Breast epithelium (tissue), 4 donors: Measurements from ENCODE around the gene RMND5B. TPM values are rescaled to one million over a fixed set of nuclear protein-coding genes. Genes with fewer than 3 reads are reported as not detected.
A peak's percentile ranks its signal among the peaks of the same experiment; 100 is the strongest.

Experiments used
- DNase-seq, 2 donors: peaks; one replicate each; pipeline ENCODE4 v3.0.0-alpha.2; 2019; ENCODE audit warnings: low spot score in 2 of 2
- H3K27ac ChIP-seq, 2 donors: fragments of 200-600 bp; sonication (generic) in 1 of 2; one replicate each; pipeline ENCODE4 v1.5.1; 2016 to 2019; ENCODE audit warnings: mild to moderate bottlenecking in 1 of 2
- H3K27me3 ChIP-seq, 2 donors: fragments of 200-600 bp; sonication (generic) in 1 of 2; one replicate each; pipeline versions ENCODE4 v1.5.1 to v1.6.0; 2017 to 2019; ENCODE audit warnings: control low read depth in 1 of 2, mild to moderate bottlenecking in 1 of 2
- H3K36me3 ChIP-seq: fragments of 200-600 bp; one replicate; pipeline ENCODE4 v1.5.1; 2019
- H3K4me1 ChIP-seq, 2 donors: fragments of 200-600 bp; sonication (generic); one replicate each; pipeline ENCODE4 v1.5.1; 2016 to 2019; ENCODE audit warnings: control low read depth in 1 of 2
- H3K4me3 ChIP-seq, 3 donors: fragments of 200-600 bp; sonication (generic); 1 replicate in 2 of 3; 2 replicates in 1 of 3; pipeline ENCODE4 v1.5.1; 2016 to 2019; ENCODE audit warnings: mild to moderate bottlenecking in 3 of 3, moderate library complexity in 2 of 3
- H3K9me3 ChIP-seq, 2 donors: fragments of 200-600 bp; sonication (generic) in 1 of 2; one replicate each; pipeline ENCODE4 v1.5.1; 2016 to 2019; ENCODE audit warnings: control low read depth in 1 of 2
- POLR2A ChIP-seq: fragments of 450-650 bp; IDR thresholded peaks from one replicate; pipeline ENCODE4 v1.6.1; 2016; ENCODE audit warnings: antibody characterized with exemption, mild to moderate bottlenecking, moderate library complexity
- POLR2AphosphoS5 ChIP-seq, 3 donors: sonication (generic); formaldehyde crosslinking; IDR thresholded peaks; one replicate each; pipeline ENCODE4 v1.6.1; 2017; ENCODE audit warnings: antibody characterized with exemption in 3 of 3
- intact Hi-C: fragments of 100-400 bp; cut with DNase I; formaldehyde crosslinking; loops from one replicate; pipeline ENCODE4 v1.15.1; 2023; ENCODE audit warnings: low total_unique reads
- total RNA-seq, 3 donors: library from RNA; depleted of rRNA; stranded (reverse); fragments of >200 nt; gene quantifications; one replicate each; pipeline ENCODE4 v1.1.0, GENCODE V29; 2016
- TF ChIP-seq, protein P1 (sequence below), 3 donors: fragments of 450-650 bp; IDR thresholded peaks; one replicate each; pipeline ENCODE4 v1.5.1; 2016 to 2017; ENCODE audit warnings: antibody characterized with exemption in 3 of 3, mild to moderate bottlenecking in 3 of 3, moderate library complexity in 3 of 3

The RMND5B gene
- total RNA-seq, 3 donors from 2014 or later: 34.4 to 40.4 (median 36.3) TPM

GRCh38 chr5:178122346-178122745, 8.5 kb upstream of the RMND5B start:
- Histone ChIP-seq H3K36me3 (no peaks in the 10 kb centered on the region), H3K27me3 (no peaks in the 10 kb centered on the region), H3K4me1 (peaks cover 14 to 38% of the 10 kb centered on the region in 2 donors), H3K27ac (peak overlapping the region; percentile 92 to 94), H3K4me3 (no peak overlapping the region), H3K9me3 (no peaks in the 10 kb centered on the region)
- TF ChIP-seq, protein P1, sequence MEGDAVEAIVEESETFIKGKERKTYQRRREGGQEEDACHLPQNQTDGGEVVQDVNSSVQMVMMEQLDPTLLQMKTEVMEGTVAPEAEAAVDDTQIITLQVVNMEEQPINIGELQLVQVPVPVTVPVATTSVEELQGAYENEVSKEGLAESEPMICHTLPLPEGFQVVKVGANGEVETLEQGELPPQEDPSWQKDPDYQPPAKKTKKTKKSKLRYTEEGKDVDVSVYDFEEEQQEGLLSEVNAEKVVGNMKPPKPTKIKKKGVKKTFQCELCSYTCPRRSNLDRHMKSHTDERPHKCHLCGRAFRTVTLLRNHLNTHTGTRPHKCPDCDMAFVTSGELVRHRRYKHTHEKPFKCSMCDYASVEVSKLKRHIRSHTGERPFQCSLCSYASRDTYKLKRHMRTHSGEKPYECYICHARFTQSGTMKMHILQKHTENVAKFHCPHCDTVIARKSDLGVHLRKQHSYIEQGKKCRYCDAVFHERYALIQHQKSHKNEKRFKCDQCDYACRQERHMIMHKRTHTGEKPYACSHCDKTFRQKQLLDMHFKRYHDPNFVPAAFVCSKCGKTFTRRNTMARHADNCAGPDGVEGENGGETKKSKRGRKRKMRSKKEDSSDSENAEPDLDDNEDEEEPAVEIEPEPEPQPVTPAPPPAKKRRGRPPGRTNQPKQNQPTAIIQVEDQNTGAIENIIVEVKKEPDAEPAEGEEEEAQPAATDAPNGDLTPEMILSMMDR (IDR thresholded peaks at IDR 0.05): no peak
- TF ChIP-seq POLR2A: no peak
- TF ChIP-seq POLR2AphosphoS5 (IDR thresholded peaks at IDR 0.05): no peak
- intact Hi-C loops: no loop called here
- DNase-seq: no peak

GRCh38 chr5:178123094-178123965, 7.5 kb upstream of the RMND5B start:
- TF ChIP-seq, protein P1 (IDR thresholded peaks at IDR 0.05): no peak
- no peak for TF ChIP-seq POLR2A
- TF ChIP-seq POLR2AphosphoS5 (IDR thresholded peaks at IDR 0.05): no peak
- intact Hi-C loops: no loop called here
- Histone ChIP-seq H3K27me3 (no peaks in the 10 kb centered on the region), H3K4me1 (peaks cover 15 to 38% of the 10 kb centered on the region in 2 donors), H3K36me3 (no peaks in the 10 kb centered on the region), H3K9me3 (no peaks in the 10 kb centered on the region), H3K4me3 (peak overlapping the region in 1 of 3 donors; percentile 35), H3K27ac (peak overlapping the region; percentile 92 to 94)
- peak; percentile 61 to 76 for DNase-seq

DNA sequence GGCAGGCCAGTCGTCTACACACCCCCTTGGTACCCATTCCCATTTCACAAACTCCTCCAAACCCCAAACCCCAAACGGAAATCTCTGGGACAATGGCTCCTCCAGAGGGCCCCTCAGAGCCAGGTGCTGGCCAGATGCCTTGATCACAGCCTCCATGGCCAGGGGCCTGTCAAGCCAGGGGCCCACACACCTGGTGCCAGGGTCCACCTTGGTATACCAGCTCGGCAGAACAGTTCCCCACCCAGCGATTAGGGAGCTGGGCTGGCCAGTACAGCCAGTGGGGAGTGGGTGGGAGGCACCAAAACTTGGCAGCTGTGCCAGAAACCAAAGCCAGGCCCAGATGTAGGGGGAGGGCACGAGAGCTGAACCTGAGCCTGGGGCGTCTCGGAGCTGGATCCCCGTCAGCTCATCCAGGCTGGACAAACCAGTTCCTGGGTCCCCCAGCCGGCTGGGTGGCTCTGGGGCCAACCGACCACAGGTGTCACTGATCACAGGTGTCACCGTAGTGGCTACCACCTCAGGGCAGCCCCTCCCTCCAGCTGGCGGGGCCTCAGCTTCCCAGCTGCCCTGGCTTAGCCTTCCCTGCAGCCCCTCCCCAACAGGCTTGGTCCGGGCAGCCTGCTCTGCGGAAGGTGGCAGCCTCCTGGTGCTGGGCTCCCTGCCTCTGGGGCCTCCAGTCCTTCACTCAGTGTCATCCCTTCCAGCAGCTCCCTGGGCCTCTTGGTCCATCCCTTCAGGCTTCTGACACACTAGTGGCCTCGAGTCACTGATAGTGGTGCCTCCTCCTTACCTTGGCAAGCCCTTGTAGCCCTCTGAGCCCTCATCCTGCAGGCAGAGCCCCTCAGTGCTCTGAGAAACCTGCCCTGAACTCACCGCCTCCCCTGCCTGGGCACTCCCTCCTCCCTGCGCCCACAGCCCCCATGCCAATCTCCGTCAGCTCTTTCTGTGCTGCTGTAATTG, 6.6 kb upstream of the RMND5B start:
- peak; percentile 91 to 98 for DNase-seq
- Histone ChIP-seq H3K27me3 (no peaks in the 10 kb centered on the region), H3K4me1 (peaks cover 15 to 38% of the 10 kb centered on the region in 2 donors), H3K4me3 (peak overlapping the region in 1 of 3 donors; percentile 35), H3K9me3 (no peaks in the 10 kb centered on the region), H3K36me3 (no peaks in the 10 kb centered on the region), H3K27ac (peak overlapping the region; percentile 92 to 94)
- intact Hi-C loops: no loop called here
- TF ChIP-seq POLR2AphosphoS5 (IDR thresholded peaks at IDR 0.05): peak; percentile 13 to 75 (median 69)
- TF ChIP-seq, protein P1 (IDR thresholded peaks at IDR 0.05): no peak
- TF ChIP-seq POLR2A: no peak

- intact Hi-C loops: no loop called here
- no peaks in the 10 kb centered on the region for H3K27me3 ChIP-seq
- H3K4me3 ChIP-seq: no peak overlapping the region
- no peaks in the 10 kb centered on the region for H3K9me3 ChIP-seq
- H3K4me1 ChIP-seq: peaks cover 15 to 38% of the 10 kb centered on the region in 2 donors
- H3K27ac ChIP-seq: peak overlapping the region; percentile 92 to 94
- TF ChIP-seq, protein P1 (IDR thresholded peaks at IDR 0.05): no peak
- TF ChIP-seq POLR2A (no peak), POLR2AphosphoS5 (IDR thresholded peaks at IDR 0.05) (no peak)
- H3K36me3 ChIP-seq: no peaks in the 10 kb centered on the region
- no peak for DNase-seq
These were observed 5.4 kb upstream of the RMND5B start for GRCh38 chr5:178125253-178125906.
